DND-41 (cell line): ENCODE measurements around the gene FOXL2.

Experiments used
- EZH2 ChIP-seq: IDR thresholded peaks from 3 replicates; pipeline ENCODE4 v1.6.1; 2012; ENCODE audit warnings: borderline replicate concordance, low read depth, mild to moderate bottlenecking, moderate library complexity, low read length, inconsistent platforms; ENCODE audit not compliant: severe bottlenecking
- TF ChIP-seq, protein P1 (sequence below): IDR thresholded peaks from 2 replicates; pipeline ENCODE4 v1.5.1; 2012; ENCODE audit warnings: borderline replicate concordance, low read length, moderate library complexity, mild to moderate bottlenecking; ENCODE audit not compliant: poor library complexity, severe bottlenecking; ENCODE audit errors: extremely low read depth

DNA sequence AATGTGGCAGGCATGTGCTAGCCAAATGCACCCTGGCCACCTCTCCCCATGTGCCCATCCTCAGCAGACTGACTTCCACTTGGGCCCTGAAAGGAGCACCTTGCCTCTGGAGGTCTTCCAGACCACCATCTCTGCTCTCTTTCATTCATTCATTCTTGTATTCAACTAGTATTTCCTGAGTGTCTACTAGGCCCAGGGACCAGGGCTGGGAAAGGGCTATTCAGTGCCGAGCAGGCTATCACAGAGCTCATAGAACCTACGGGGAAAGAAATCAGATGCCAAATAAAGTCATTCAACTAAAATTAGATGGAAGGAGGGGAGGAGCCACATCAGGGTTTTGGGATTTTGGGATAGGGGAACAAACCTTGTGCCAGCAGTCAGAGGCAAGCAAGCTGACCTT is 40.2 kb upstream of the FOXL2 start:
- TF ChIP-seq, protein P1, sequence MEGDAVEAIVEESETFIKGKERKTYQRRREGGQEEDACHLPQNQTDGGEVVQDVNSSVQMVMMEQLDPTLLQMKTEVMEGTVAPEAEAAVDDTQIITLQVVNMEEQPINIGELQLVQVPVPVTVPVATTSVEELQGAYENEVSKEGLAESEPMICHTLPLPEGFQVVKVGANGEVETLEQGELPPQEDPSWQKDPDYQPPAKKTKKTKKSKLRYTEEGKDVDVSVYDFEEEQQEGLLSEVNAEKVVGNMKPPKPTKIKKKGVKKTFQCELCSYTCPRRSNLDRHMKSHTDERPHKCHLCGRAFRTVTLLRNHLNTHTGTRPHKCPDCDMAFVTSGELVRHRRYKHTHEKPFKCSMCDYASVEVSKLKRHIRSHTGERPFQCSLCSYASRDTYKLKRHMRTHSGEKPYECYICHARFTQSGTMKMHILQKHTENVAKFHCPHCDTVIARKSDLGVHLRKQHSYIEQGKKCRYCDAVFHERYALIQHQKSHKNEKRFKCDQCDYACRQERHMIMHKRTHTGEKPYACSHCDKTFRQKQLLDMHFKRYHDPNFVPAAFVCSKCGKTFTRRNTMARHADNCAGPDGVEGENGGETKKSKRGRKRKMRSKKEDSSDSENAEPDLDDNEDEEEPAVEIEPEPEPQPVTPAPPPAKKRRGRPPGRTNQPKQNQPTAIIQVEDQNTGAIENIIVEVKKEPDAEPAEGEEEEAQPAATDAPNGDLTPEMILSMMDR, result no peak
- no peak for TF ChIP-seq EZH2
